Renal pelvis (tissue), 4 donors: ENCODE data around the gene DENND4A. TPM values are rescaled to one million over a fixed set of nuclear protein-coding genes. Genes with fewer than 3 reads are reported as not detected.
A peak's percentile ranks its signal among the peaks of the same experiment; 100 is the strongest.

Experiments used
- DNase-seq: peaks from one replicate; pipeline ENCODE4 v3.0.0-alpha.2; 2013
- polyA plus RNA-seq, 3 donors: library from polyadenylated mRNA; unstranded; fragments of 120-200 nt; gene quantifications; one replicate each; pipeline ENCODE4 v1.2.1, GENCODE V29; 2013; ENCODE audit not compliant: insufficient read length in 3 of 3

The DENND4A gene
- polyA plus RNA-seq, 3 donors, result 13.3 to 19.6 (median 15.4) TPM

DNA sequence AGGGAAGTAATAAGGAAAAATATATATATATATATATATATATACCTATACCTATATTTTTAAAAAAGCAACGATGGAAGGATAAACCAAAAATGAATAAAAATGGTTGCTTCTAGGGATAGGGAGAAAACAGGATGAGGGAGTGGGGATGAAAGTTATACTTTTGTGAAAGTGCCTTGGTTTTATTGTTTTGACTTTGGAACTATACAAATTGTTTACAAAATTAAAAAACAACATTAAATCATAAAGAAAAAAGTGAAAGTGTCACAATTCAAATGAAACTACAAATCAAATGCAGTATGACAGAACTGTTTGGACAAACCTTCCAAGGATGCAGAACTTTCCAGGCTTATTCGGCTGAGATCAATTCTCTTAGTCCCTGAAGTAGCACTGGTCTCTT, 116.0 kb downstream of the DENND4A start:
- no peak for DNase-seq

GRCh38 chr15:65675551-65675950, 116.5 kb downstream of the DENND4A start:
- no peak for DNase-seq

GRCh38 chr15:65666257-65666656, 125.8 kb downstream of the DENND4A start:
- DNase-seq, result no peak

- DNase-seq, result peak; percentile 9
These were observed 128.6 kb downstream of the DENND4A start for GRCh38 chr15:65663521-65663920.

DNA sequence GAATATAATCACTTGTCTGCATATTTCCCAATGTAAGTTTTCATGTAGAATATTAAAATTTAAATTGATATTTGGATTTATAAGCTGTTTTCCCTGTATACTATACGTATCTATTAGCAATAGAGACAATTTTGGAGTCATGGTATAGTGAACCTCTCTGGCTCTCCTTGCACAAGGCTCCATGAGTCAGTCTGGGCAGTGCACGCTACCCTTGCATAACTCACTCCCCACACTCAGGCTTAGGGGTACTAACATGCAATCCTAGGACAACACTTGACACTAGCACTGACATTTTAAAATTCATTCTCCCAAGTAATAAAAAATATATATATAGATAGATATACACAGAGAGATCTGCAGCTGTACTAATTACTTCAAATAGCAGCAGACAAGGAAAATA, 131.2 kb downstream of the DENND4A start:
- no peak for DNase-seq

- DNase-seq, result no peak
These were observed 132.5 kb downstream of the DENND4A start for GRCh38 chr15:65659502-65660052.

DNA sequence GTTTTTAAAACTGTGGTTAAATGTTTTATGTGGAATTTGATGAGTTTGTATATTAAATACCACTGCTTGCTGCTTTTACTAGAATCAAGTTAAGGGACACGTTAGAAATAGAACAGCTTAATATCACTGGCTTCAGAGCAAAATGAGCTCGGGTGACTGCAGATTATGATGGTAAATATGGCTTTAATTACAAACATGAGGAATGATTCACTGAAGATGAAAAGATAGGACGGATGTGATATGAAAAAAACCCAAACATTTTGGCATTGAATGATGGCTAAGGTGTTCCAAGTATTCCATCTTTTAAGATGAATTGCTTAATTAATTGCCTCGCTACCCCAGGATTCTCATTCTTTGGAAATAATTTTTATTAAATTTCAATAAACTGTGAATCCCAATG, 136.6 kb downstream of the DENND4A start:
- no peak for DNase-seq

DNA sequence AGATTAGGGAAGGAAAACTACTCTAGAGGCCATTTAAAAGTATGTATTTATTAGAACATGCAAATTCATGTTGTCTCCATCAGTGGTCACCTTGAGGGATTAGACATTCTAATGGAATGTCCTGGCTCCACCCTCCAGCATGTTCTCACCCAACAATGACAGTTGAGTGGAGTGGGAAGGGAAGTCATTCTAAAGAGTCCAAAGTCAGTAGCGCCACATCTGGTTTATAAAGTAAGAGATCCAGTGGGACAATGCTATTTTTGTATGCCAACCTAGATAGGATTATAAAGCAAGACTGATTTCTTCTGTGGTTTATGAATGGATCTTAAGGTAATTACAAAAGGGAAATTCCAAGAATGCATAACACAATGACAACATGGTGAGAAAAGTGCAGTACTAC, 137.1 kb downstream of the DENND4A start:
- DNase-seq, result no peak

DNA sequence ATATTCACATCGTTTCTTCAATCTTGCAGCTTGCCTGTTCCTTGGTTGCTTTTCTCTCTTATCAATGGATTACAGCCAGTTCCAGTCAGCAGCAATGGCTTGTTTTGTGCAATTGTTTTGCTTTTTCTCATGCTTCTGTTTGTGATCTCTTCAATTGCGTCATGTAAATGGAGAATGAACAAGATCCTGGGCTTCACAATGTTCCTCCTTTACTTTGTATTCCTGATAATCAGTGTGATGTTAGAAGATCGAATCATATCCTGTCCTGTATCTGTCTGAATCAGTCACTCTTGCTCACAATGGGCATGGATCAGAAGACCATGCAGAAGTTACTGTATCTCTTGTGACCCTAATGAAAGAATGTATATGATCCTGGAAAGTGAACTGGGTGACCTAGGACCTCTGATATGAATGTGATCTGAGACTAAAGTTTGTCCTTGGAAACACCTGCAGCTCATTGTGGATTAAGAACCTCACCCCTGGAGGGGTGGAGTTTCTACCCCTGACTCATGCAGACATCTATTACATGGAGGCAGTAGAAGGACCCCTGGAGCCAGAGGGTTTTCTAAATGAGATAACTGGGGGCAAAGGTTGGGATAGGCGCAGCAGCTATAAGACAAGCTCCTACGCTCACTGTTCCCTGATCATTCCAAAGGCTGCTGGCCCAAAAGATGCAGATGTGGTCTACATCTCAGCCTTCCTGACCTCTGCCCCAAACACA, 138.1 kb downstream of the DENND4A start:
- no peak for DNase-seq

GRCh38 chr15:65653341-65653740, 138.8 kb downstream of the DENND4A start:
- DNase-seq, result no peak

DNA sequence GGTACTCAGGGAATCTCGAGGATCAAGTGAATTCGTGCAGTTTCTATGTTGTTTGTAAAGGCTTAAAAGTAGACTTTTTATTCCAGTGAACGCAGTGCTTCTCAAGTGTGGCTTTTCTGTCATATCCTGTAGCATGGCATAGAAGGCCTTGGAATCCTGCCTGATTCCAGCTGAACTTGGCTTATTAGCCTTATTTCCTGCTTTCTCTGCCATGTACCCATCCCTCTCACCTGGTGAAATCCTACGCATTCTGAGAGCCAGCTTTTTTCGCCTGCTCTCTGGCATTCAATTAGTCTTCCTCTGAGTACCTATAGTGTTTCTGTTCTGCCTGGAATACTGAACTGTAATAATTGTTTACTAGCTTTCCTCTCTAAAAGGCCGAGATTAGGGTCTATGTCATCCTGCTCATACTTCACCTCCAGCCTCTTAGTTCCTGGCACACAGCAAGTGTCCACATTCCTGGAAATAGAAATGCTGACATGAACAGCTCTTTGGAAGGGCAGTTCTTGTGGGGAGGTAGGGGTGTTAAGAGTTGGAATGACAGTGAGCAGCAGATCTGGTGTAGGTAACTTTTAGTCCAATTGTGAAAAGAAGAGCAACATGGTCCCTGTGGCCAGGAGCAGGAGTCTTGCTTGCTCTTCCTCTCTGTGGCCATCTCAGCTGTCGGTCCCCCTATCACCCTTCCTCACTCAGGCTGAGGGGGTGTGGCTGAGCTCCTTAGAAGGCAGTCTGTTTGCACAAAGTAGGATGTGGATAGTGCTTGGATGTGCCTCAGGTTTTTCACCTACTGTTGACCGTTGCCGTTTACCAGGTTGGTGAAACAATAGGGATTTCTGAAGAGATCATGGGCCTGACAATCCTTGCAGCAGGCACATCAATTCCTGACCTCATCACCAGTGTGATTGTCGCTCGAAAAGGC, 140.0 kb downstream of the DENND4A start:
- DNase-seq, result no peak

DNA sequence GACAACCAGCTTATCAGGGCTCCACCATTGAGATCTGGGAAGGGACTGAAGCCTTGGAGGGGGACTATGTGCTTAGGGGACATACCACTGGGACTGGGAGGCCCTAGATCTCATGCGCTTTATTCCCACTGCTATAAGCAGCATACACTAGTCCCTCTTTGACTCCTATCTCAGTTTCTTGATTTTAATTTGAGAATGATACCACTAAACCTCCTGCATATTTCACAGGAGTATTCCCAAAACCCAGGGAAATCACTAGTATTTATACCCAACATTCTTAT, 141.1 kb downstream of the DENND4A start:
- DNase-seq, result no peak

GRCh38 chr15:65650312-65651041, 141.6 kb downstream of the DENND4A start:
- no peak for DNase-seq

DNA sequence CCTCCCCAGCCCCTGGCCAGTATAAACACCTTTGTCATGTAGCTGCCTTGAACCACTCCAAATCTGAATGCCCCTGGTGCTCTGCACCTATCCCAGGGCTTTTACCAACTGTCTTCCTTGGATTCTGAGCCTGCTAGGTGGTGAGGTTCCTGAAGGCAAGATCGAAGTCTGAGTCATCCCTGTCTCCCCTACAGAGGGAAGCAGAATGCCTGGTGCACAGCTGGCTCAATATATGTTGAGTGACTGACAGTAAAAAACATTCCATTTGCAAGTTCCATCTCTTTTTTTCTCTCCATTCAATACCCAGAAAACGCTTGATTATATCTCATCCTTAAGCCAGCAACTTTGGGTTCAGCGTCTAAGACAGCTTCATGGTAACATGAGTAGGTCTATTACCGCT, 145.6 kb downstream of the DENND4A start:
- DNase-seq, result no peak

DNA sequence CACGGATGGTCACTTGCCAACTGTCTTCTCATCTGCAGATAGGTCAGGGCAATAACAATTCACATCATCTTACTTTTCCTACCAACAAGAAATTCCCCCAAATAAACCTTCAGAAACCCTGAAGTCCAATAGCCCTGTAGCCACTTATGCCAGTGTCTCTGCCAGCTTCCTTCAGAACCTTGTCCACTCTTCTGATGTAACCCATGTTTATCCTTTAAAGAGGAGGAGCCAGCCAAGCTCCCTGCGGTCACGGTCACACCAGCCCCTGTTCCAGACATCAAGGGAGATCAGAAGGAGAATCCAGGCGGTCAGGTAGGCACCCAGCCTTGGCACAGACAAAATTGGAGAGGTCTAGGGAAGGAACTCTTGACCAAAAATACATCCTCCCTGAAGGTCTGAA, 146.7 kb downstream of the DENND4A start:
- no peak for DNase-seq

GRCh38 chr15:65644282-65644681, 147.8 kb downstream of the DENND4A start:
- DNase-seq, result no peak

DNA sequence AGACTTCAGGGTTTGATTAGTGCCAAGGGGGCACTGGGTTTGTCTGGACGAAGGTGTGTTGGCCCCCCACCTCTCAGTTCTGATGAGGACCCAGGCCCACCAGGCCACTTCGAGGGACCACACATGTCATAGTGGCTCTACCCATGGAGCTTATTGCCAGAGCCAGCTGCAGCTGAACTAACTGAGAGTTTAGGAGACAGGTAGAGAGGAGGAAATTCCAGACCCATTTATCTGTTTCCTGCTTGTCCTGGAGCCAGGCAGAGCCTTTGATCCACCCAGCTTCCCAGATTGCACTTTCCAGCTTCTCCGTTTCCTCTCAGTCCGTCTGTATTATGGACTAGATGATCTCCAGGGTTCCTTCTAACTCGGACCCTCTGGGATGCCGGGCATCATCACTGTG, 149.5 kb downstream of the DENND4A start:
- no peak for DNase-seq

GRCh38 chr15:65641768-65642475, 150.2 kb downstream of the DENND4A start:
- no peak for DNase-seq

- no peak for DNase-seq
These were observed 152.6 kb downstream of the DENND4A start for GRCh38 chr15:65639509-65639908.

- DNase-seq, result peak; percentile 78
These were observed 153.4 kb downstream of the DENND4A start for GRCh38 chr15:65638681-65639089.

DNA sequence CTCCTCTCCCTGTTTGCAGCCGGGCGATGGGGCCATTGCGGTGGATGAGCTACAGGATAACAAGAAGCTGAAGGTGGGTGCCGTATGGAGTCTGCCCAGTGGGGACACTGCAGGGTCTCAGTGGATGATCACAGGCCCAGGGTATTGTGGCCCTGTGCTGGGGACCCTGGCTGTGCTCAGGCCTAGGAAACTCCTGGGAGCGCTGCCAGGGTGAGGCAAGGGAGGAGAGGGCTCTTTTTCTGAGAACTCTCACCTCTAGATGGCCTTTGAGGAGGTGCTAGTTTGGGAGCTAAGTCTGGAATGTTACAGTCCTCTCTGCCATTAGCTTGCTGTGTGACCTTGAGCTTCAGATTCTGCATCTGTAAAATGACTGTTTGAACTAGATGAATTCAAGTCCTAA, 154.0 kb downstream of the DENND4A start:
- no peak for DNase-seq

GRCh38 chr15:65634356-65634755, 157.7 kb downstream of the DENND4A start:
- DNase-seq, result no peak
